Naive thymus-derived CD8-positive, alpha-beta T cell (primary cell): ENCODE measurements around the gene DPH3. TPM values are rescaled to one million over a fixed set of nuclear protein-coding genes. Genes with fewer than 3 reads are reported as not detected.

ENCODE experiments used
- ATAC-seq, 2 donors: fragments of 150-1000 bp; cut with Tn5 transposase in 1 of 2; sonication (Bioruptor Pico), chemical (Tn5 transposase) in 1 of 2; 1 replicate in 1 of 2; 2 replicates in 1 of 2; pipeline ENCODE4 v1.10.0; 2021; ENCODE audit warnings: mild to moderate bottlenecking in 2 of 2, moderate library complexity in 2 of 2
- POLR2A ChIA-PET: fragments of 350-600 bp; sonication (Branson Sonifier 250); formaldehyde crosslinking; loops from one replicate; lab custom pipeline; 2021; ENCODE audit warnings: antibody characterized with exemption; lab: Charles Lee
- DNase-seq, 10 donors: peaks; one replicate each; pipeline versions ENCODE4 v3.0.0 to v3.0.0-alpha.2; 2020 to 2022
- H3K27ac Mint-ChIP-seq, 10 donors: one replicate each; pipeline ENCODE4 v1.8.0; 2020 to 2022; ENCODE audit warnings: mild to moderate bottlenecking in 10 of 10, mixed read lengths in 10 of 10, moderate library complexity in 4 of 10, inconsistent platforms in 1 of 10
- H3K27me3 Mint-ChIP-seq, 5 donors: one replicate each; pipeline ENCODE4 v1.8.0; 2021 to 2022; ENCODE audit warnings: mixed read lengths in 5 of 5
- H3K36me3 Mint-ChIP-seq, 3 donors: one replicate each; pipeline ENCODE4 v1.8.0; 2020 to 2022; ENCODE audit warnings: mixed read lengths in 3 of 3, mild to moderate bottlenecking in 2 of 3, inconsistent platforms in 1 of 3
- H3K4me1 Mint-ChIP-seq, 4 donors: one replicate each; pipeline ENCODE4 v1.8.0; 2021 to 2022; ENCODE audit warnings: mixed read lengths in 4 of 4
- H3K4me3 Mint-ChIP-seq, 10 donors: one replicate each; pipeline ENCODE4 v1.8.0; 2020 to 2022; ENCODE audit warnings: mild to moderate bottlenecking in 10 of 10, mixed read lengths in 10 of 10, moderate library complexity in 6 of 10, inconsistent platforms in 1 of 10
- H3K9me3 Mint-ChIP-seq, 9 donors: one replicate each; pipeline ENCODE4 v1.8.0; 2020 to 2022; ENCODE audit warnings: mixed read lengths in 9 of 9, mild to moderate bottlenecking in 3 of 9, inconsistent platforms in 1 of 9, moderate library complexity in 1 of 9
- polyA plus RNA-seq, 3 donors: library from polyadenylated mRNA; unstranded; fragments of 300-500 nt; fragmentation: Illumina TruSeq; gene quantifications; one replicate each; pipeline ENCODE4 v1.2.3, GENCODE V29; 2021
- total RNA-seq, 8 experiments: library from RNA in 2 of 8; stranded (reverse) in 2 of 8; gene quantifications; one replicate each; pipeline ENCODE4 v1.2.3 and lab custom pipeline; 2021 to 2026

DPH3 gene
- total and polyA plus RNA-seq, 5 experiments from 2014 or later: 16.6 to 20.9 (median 17.2) TPM

DNA sequence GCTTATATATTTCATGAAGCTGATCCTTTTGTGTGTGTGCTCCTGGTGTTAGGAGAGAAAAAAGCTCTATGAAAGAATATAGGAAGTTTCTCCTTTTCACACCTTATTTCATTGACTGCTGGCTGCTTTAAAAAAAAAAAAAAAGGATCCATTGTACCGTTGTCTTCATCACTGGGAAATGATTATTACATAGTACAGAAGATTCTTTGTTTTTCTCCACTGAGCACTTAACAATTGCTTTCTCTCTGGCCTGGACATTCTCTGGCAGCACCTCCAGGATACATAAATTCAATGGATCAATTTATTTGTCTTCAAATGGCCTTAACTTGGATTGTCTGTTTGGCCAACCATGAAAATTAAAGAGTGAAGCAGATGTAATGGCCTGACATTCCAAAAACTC lies 37.2 kb downstream of the DPH3 start:
- POLR2A ChIA-PET: interaction anchor here (0.7 kb wide), 1 partner anchor 133 kb away, joined by 4 read pairs; no protein-coding TSS in a partner anchor
- no peak overlapping the region for H3K27ac Mint-ChIP-seq
- no peaks in the 10 kb centered on the region for H3K36me3 Mint-ChIP-seq
- H3K27me3 Mint-ChIP-seq: peaks cover 0 to 2% (median 0%) of the 10 kb centered on the region in 5 donors
- no peak overlapping the region for H3K4me3 Mint-ChIP-seq
- H3K9me3 Mint-ChIP-seq: peaks cover 0 to 7% (median 0%) of the 10 kb centered on the region in 9 donors
- no peak for DNase-seq
- ATAC-seq: no peak
- no peaks in the 10 kb centered on the region for H3K4me1 Mint-ChIP-seq

DNA sequence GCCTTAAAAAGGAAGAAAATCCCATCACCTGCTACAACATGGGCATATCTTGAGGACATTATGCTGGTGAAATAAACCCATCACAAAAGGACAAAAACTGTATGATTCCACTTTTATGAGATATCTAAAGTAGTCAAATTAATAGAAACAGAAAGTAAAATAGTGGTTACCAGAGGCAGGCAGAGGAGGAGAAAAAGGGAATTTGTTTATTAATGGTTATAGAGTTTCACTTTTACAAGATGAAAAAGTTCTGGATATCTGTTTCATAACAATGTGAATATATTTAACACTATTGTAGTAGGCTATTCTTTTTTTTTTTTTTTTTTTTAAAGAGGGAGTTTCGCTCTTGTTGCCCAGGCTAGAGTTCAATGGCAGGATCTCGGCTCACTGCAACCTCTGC lies 40.4 kb downstream of the DPH3 start:
- no peak for DNase-seq
- no peak overlapping the region for H3K4me3 Mint-ChIP-seq
- H3K4me1 Mint-ChIP-seq: no peaks in the 10 kb centered on the region
- H3K27me3 Mint-ChIP-seq: peaks cover 0 to 2% (median 0%) of the 10 kb centered on the region in 5 donors
- no peak for ATAC-seq
- H3K27ac Mint-ChIP-seq: no peak overlapping the region
- POLR2A ChIA-PET: no interaction called here
- no peaks in the 10 kb centered on the region for H3K36me3 Mint-ChIP-seq
- H3K9me3 Mint-ChIP-seq: peaks cover 0 to 7% (median 0%) of the 10 kb centered on the region in 9 donors

DNA sequence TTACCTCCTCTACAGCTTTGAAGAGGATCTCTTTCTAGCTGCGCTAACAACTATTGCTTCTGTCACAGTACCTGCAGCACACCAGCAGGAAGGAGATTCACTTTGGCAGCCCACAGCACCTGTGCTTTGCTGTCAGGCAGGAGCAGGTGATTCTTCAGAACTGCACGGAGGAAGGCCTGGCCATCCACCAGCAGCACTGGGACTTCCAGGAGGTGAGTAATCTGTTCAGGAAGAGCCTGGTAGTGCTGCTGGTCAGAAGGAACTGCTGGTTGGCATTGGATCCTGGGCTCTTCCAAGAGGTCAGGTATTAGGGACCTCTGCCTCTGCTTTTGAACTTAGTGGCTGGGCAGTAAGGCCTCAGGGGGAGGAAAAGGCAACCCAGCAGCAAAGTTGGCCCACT lies 42.2 kb downstream of the DPH3 start:
- POLR2A ChIA-PET: no interaction called here
- no peaks in the 10 kb centered on the region for H3K4me1 Mint-ChIP-seq
- H3K9me3 Mint-ChIP-seq: peaks cover 0 to 7% (median 0%) of the 10 kb centered on the region in 9 donors
- H3K4me3 Mint-ChIP-seq: no peak overlapping the region
- no peak for ATAC-seq
- no peak overlapping the region for H3K27ac Mint-ChIP-seq
- no peak for DNase-seq
- H3K36me3 Mint-ChIP-seq: no peaks in the 10 kb centered on the region
- H3K27me3 Mint-ChIP-seq: peaks cover 0 to 8% (median 0%) of the 10 kb centered on the region in 5 donors

DNA sequence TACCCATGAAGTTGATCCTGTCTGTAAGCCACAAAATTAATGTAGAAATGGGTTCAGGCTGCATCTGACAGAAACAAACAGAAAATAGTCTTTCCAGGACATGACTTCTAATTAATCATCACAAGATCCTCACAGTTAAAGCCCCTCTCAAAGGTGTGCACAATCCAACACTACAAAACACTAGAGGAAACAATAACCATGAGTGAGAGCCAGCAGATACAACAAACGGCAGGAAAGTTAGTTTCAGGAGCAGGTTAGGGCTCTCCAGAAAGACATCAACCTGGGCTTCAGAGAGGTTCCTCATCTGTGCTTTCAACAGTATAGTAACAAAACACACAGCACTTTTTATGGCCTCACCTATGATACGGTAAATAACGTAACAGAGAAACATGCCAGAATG lies 42.8 kb downstream of the DPH3 start:
- ATAC-seq (no peak), DNase-seq (no peak)
- H3K4me3 Mint-ChIP-seq: no peak overlapping the region
- H3K9me3 Mint-ChIP-seq: peaks cover 0 to 7% (median 0%) of the 10 kb centered on the region in 9 donors
- H3K27ac Mint-ChIP-seq: no peak overlapping the region
- no peaks in the 10 kb centered on the region for H3K4me1 Mint-ChIP-seq
- H3K27me3 Mint-ChIP-seq: peaks cover 0 to 8% (median 0%) of the 10 kb centered on the region in 5 donors
- POLR2A ChIA-PET: no interaction called here
- H3K36me3 Mint-ChIP-seq: no peaks in the 10 kb centered on the region

DNA sequence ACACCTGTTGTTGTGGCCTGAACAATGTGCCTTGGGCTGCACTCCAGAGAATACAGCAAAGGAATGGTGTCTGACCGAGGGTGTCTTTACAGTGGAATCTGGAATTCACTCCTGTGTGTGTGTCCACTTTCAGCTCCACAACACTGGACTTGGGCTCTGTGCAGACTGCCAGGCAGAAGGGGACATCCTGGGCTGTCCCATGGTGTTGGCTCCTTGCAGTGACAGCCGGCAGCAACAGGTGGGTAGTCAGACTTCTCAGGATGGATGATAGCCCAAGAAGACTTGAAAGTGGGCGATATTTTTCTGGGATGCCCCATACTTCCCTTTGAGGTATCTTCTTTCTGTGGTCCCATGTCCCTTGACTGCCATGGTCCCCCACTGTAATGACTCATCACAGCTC lies 45.0 kb downstream of the DPH3 start:
- H3K4me1 Mint-ChIP-seq: no peaks in the 10 kb centered on the region
- H3K9me3 Mint-ChIP-seq: no peaks in the 10 kb centered on the region
- no peak overlapping the region for H3K27ac Mint-ChIP-seq
- DNase-seq (no peak), ATAC-seq (no peak)
- peaks cover 0 to 8% (median 0%) of the 10 kb centered on the region in 5 donors for H3K27me3 Mint-ChIP-seq
- no peaks in the 10 kb centered on the region for H3K36me3 Mint-ChIP-seq
- POLR2A ChIA-PET: no interaction called here
- H3K4me3 Mint-ChIP-seq: no peak overlapping the region

- Mint-ChIP-seq H3K4me3 (no peak overlapping the region), H3K36me3 (no peaks in the 10 kb centered on the region), H3K27ac (no peak overlapping the region), H3K9me3 (no peaks in the 10 kb centered on the region), H3K4me1 (no peaks in the 10 kb centered on the region), H3K27me3 (peaks cover 0 to 17% (median 0%) of the 10 kb centered on the region in 5 donors)
- POLR2A ChIA-PET: no interaction called here
- ATAC-seq (no peak), DNase-seq (no peak)
These were observed 48.3 kb downstream of the DPH3 start for GRCh38 chr3:16216373-16216935.

GRCh38 chr3:16214366-16214765 lies 50.4 kb downstream of the DPH3 start:
- no peak for DNase-seq
- Mint-ChIP-seq H3K36me3 (no peaks in the 10 kb centered on the region), H3K4me1 (no peaks in the 10 kb centered on the region), H3K27me3 (peaks cover 0 to 15% (median 0%) of the 10 kb centered on the region in 5 donors), H3K4me3 (no peak overlapping the region), H3K27ac (no peak overlapping the region), H3K9me3 (no peaks in the 10 kb centered on the region)
- POLR2A ChIA-PET: no interaction called here
- ATAC-seq: no peak

GRCh38 chr3:16211176-16211904 lies 53.4 kb downstream of the DPH3 start:
- DNase-seq (no peak), ATAC-seq (no peak)
- H3K4me1 Mint-ChIP-seq: no peaks in the 10 kb centered on the region
- no peaks in the 10 kb centered on the region for H3K36me3 Mint-ChIP-seq
- no peak overlapping the region for H3K27ac Mint-ChIP-seq
- H3K9me3 Mint-ChIP-seq: no peaks in the 10 kb centered on the region
- H3K27me3 Mint-ChIP-seq: peaks cover 0 to 8% (median 0%) of the 10 kb centered on the region in 5 donors
- POLR2A ChIA-PET: no interaction called here
- no peak overlapping the region for H3K4me3 Mint-ChIP-seq

Other genes with a start within 250 kb of the DPH3 start
- not detected for gene GALNT15, start 90.3 kb downstream of the DPH3 start, total RNA-seq
- not detected for gene GALNT15, start 90.3 kb downstream of the DPH3 start, polyA plus RNA-seq
- 100 to 1,000 TPM; 128 to 132 TPM for gene OXNAD1, start 269 bp upstream of the DPH3 start, total RNA-seq
- gene OXNAD1, start 269 bp upstream of the DPH3 start, polyA plus RNA-seq: 100 to 1,000 TPM; 106 to 190 (median 168) TPM
- 10 to 100 TPM; 61.4 to 61.8 TPM for gene RFTN1, start 248.8 kb upstream of the DPH3 start, total RNA-seq
- 10 to 100 TPM; 35.3 to 44.2 (median 36.8) TPM for gene RFTN1, start 248.8 kb upstream of the DPH3 start, polyA plus RNA-seq